HFFc6 (cell line): ENCODE results near the gene GPBP1L1. TPM values are rescaled to one million over a fixed set of nuclear protein-coding genes. Genes with fewer than 3 reads are reported as not detected.
A peak's percentile ranks its signal among the peaks of the same experiment; 100 is the strongest.
"Not testable (repeated sequence)": the region's sequence is repeated elsewhere in the genome, so short reads cannot be mapped to it uniquely, and the experiment has no call there.

ENCODE experiments used
- DNase-seq: peaks from one replicate; pipeline ENCODE4 v3.0.0-alpha.2; 2018
- H3K27ac Mint-ChIP-seq: 2 replicates; pipeline ENCODE4 v1.8.0; 2020; ENCODE audit warnings: mild to moderate bottlenecking, mixed read lengths
- H3K27me3 Mint-ChIP-seq: 2 replicates; pipeline ENCODE4 v1.8.0; 2021; ENCODE audit warnings: mild to moderate bottlenecking, moderate library complexity, mixed read lengths; ENCODE audit not compliant: insufficient read depth
- H3K36me3 Mint-ChIP-seq: 2 replicates; pipeline ENCODE4 v1.8.0; 2021; ENCODE audit warnings: low read depth, mixed read lengths
- H3K4me1 Mint-ChIP-seq: 2 replicates; pipeline ENCODE4 v1.8.0; 2020; ENCODE audit warnings: low read depth, mixed read lengths
- H3K4me3 Mint-ChIP-seq: 2 replicates; pipeline ENCODE4 v1.8.0; 2020; ENCODE audit warnings: mild to moderate bottlenecking, moderate library complexity, mixed read lengths
- H3K9me3 Mint-ChIP-seq: 2 replicates; pipeline ENCODE4 v1.8.0; 2020; ENCODE audit warnings: mild to moderate bottlenecking, mixed read lengths
- long read RNA-seq: library from polyadenylated mRNA; unstranded; transcript quantifications from one replicate; pipeline ENCODE4 v2.0.0, GENCODE V29; 2019
- total RNA-seq, 6 experiments: library from RNA; stranded (reverse); fragmentation: NEBNext Ultra II Directional; extraction: Animal tissue kit (Norgen Biotek cat#: 25700); gene quantifications; 2 replicates in 1 of 6; 3 replicates in 5 of 6; pipeline ENCODE4 v1.2.3, GENCODE V29; 2021
- TF ChIP-seq, protein P1 (sequence below): fragments of 200-600 bp; sonication (generic); IDR thresholded peaks from 2 replicates; pipeline ENCODE4 v1.5.0; 2021; ENCODE audit warnings: antibody characterized with exemption, mild to moderate bottlenecking

Gene GPBP1L1
- total RNA-seq = 10 to 100 TPM; 66.5 to 76.7 (median 68.1) TPM
- long read RNA-seq, partial matches to known transcripts = 6 of 16 reads
- long read RNA-seq, other reads (novel, unspliced or antisense) = 7 of 16 reads

DNA sequence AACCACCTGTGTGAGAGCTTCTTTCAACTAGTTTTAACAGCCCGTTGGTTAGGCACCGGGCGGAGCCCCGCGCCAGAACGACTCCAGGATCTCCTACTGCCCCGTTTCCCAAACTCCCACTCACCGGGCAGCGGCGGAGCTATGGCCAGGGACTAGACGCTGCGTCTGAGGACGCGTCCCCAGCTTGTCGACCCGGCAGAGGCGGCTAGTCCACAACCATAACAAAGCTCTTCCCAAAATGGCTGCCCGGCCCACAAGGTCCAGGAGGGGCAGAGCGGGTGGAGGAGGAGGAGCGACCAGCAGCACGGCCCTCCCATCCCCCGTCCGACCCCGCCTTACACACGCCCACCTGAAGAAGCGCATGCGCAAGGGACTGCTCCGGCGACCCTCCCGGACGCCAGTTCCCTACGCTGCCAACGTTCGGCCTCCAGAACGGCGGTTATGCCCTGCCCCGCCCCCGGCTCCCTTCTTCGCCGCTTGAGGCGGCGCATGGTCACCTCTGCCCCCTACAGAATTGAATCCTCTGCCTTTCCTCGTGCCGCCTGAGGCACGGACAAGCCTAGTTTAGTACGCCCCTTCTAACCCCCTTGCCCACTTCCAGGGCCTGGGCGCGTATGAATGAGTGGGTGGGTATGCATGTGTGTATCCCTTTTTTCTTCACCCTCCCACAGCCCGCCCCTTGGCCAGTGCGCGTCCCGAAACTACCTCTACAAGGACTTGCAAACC, at the start of gene GPBP1L1:
Gene GPBP1L1 (minus strand): TSS at position 246 of the 726 bp plus-strand sequence. CDS start 27,446 bp downstream, outside the sequence.
- Mint-ChIP-seq H3K9me3 (no peaks in the 10 kb centered on the region), H3K36me3 (peaks cover 16% of the 10 kb centered on the region), H3K27me3 (peaks cover 5% of the 10 kb centered on the region; the same call in 1 of the 2 replicates), H3K4me1 (peaks cover 42% of the 10 kb centered on the region), H3K27ac (peak within 1 kb of the TSS; percentile 100), H3K4me3 (peak within 1 kb of the TSS; percentile 97)
- TF ChIP-seq, protein P1, sequence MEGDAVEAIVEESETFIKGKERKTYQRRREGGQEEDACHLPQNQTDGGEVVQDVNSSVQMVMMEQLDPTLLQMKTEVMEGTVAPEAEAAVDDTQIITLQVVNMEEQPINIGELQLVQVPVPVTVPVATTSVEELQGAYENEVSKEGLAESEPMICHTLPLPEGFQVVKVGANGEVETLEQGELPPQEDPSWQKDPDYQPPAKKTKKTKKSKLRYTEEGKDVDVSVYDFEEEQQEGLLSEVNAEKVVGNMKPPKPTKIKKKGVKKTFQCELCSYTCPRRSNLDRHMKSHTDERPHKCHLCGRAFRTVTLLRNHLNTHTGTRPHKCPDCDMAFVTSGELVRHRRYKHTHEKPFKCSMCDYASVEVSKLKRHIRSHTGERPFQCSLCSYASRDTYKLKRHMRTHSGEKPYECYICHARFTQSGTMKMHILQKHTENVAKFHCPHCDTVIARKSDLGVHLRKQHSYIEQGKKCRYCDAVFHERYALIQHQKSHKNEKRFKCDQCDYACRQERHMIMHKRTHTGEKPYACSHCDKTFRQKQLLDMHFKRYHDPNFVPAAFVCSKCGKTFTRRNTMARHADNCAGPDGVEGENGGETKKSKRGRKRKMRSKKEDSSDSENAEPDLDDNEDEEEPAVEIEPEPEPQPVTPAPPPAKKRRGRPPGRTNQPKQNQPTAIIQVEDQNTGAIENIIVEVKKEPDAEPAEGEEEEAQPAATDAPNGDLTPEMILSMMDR = no peak
- DNase-seq = peak; percentile 95

GRCh38 chr1:45730780-45731319, 44.5 kb upstream of the GPBP1L1 start:
- no peaks in the 10 kb centered on the region for H3K36me3 Mint-ChIP-seq
- DNase-seq = no peak
- H3K27me3 Mint-ChIP-seq = no peaks in the 10 kb centered on the region; the same call in 1 of the 2 replicates
- no peaks in the 10 kb centered on the region for H3K4me1 Mint-ChIP-seq
- H3K4me3 Mint-ChIP-seq = no peak overlapping the region
- H3K27ac Mint-ChIP-seq = no peak overlapping the region
- TF ChIP-seq, protein P1 = no peak
- H3K9me3 Mint-ChIP-seq = no peaks in the 10 kb centered on the region

- no peaks in the 10 kb centered on the region for H3K36me3 Mint-ChIP-seq
- H3K27ac Mint-ChIP-seq = no peak overlapping the region
- no peak for DNase-seq
- H3K4me3 Mint-ChIP-seq = no peak overlapping the region
- no peaks in the 10 kb centered on the region; the same call in 1 of the 2 replicates for H3K27me3 Mint-ChIP-seq
- no peaks in the 10 kb centered on the region for H3K9me3 Mint-ChIP-seq
- TF ChIP-seq, protein P1 = no peak
- H3K4me1 Mint-ChIP-seq = no peaks in the 10 kb centered on the region
These were observed 43.9 kb upstream of the GPBP1L1 start for GRCh38 chr1:45730075-45730779.

DNA sequence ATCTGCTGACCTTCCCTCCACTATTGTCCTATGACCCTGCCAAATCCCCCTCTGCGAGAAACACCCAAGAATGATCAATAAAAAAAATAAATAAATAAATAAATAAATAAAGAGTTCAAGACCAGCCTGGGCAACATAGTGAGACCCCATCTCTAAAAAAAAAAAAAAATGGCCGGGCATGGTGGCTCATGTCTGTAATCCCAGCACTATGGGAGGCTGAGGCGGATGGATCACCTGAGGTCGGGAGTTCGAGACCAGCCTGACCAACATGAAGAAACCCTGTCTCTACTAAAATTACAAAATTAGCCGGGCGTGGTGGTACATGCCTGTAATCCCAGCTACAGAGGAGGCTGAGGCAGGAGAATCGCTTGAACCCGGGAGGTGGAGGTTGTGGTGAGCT, 39.7 kb upstream of the GPBP1L1 start:
- not testable (repeated sequence) for H3K4me3 Mint-ChIP-seq, DNase-seq, H3K9me3 Mint-ChIP-seq, H3K36me3 Mint-ChIP-seq, H3K27ac Mint-ChIP-seq, H3K27me3 Mint-ChIP-seq
- H3K4me1 Mint-ChIP-seq = peaks cover 19% of the 10 kb centered on the region

DNA sequence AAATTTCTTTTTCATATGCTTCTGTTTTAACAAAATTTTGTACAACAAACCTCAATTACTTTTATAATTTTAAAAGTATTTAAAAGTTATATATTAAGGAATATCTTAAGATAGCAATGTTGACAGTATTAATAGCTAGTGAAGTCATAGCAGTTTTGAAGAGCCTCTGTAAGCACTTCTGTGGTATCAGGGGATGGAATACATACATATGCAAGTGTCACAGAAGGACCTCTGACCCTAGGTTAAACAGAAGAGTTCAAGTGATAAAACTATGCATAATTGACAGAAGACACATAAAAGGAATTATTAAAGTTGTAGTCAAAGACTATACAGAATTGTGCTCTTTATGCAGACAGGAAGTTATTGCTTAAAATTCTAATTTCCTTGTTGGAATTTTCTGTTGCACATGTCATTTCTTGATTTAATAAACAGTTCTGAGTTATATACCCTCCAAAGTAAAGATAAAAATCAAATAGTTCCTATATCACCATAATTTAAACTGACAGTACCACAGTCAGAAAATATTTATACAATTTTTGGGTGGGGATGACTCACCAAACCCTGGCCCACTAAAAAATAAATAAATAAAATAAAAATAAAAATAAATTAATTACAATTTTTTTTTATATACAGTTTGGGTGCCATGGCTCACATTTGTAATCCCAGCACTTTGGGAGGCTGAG, 37.1 kb upstream of the GPBP1L1 start:
- Mint-ChIP-seq H3K4me3 (no peak overlapping the region), H3K27me3 (no peaks in the 10 kb centered on the region), H3K36me3 (no peaks in the 10 kb centered on the region), H3K27ac (no peak overlapping the region), H3K4me1 (peaks cover 27% of the 10 kb centered on the region), H3K9me3 (no peaks in the 10 kb centered on the region)
- TF ChIP-seq, protein P1 = no peak
- DNase-seq = no peak
